ENCODE measurements around the gene TUT4.

DNA sequence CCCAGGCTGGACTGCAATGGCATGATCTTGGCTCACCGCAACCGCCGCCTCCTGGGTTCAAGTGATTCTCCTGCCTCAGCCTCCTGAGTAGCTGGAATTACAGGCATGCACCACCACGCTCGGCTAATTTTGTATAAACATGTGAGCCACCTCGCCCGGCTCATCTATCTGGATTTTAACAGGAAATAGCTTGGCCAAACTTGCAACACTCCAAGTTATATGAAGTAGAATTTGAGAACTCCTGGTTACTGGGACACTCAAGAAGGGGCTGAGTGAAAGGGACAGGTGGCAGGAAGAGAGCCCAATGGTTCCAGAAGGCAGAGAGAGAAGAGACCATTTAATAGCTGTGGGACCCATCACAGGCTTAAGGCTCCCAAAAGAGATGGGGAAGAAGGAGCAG is 46.3 kb upstream of the TUT4 start:
- TF ChIP-seq MXI1 (IDR thresholded peaks at IDR 0.05; ENCODE audit: borderline replicate concordance, low read depth, low read length) (no peak), CHD1 (IDR thresholded peaks at IDR 0.05; ENCODE audit: low read depth, low read length) (no peak), MAFK (IDR thresholded peaks at IDR 0.05; ENCODE audit: low read depth, low read length) (no peak), SMC3 (IDR thresholded peaks at IDR 0.05; ENCODE audit: low read depth, low read length) (no peak), MAZ (IDR thresholded peaks at IDR 0.05; ENCODE audit: borderline replicate concordance, low read depth, low read length) (no peak), POLR2A (IDR thresholded peaks at IDR 0.05; ENCODE audit: low read depth, low read length) (no peak), BHLHE40 (IDR thresholded peaks at IDR 0.05; ENCODE audit: low read depth, low read length) (no peak)
- TF ChIP-seq, protein P1, sequence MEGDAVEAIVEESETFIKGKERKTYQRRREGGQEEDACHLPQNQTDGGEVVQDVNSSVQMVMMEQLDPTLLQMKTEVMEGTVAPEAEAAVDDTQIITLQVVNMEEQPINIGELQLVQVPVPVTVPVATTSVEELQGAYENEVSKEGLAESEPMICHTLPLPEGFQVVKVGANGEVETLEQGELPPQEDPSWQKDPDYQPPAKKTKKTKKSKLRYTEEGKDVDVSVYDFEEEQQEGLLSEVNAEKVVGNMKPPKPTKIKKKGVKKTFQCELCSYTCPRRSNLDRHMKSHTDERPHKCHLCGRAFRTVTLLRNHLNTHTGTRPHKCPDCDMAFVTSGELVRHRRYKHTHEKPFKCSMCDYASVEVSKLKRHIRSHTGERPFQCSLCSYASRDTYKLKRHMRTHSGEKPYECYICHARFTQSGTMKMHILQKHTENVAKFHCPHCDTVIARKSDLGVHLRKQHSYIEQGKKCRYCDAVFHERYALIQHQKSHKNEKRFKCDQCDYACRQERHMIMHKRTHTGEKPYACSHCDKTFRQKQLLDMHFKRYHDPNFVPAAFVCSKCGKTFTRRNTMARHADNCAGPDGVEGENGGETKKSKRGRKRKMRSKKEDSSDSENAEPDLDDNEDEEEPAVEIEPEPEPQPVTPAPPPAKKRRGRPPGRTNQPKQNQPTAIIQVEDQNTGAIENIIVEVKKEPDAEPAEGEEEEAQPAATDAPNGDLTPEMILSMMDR (conservative IDR thresholded peaks at IDR 0.05; ENCODE audit: low read depth, low read length) = no peak
